Left lung (tissue), 10 donors: Measurements from ENCODE around the gene TNFRSF19. TPM values are rescaled to one million over a fixed set of nuclear protein-coding genes. Genes with fewer than 3 reads are reported as not detected.

Source experiments
- ATAC-seq: fragments of 200-7000 bp; cut with Tn5 transposase; one replicate; pipeline ENCODE4 v1.9.1; 2020; ENCODE audit warnings: moderate library complexity
- DNase-seq, 4 donors: peaks; one replicate each; pipeline ENCODE4 v3.0.0-alpha.2; 2013 to 2020
- H3K27ac ChIP-seq, 2 donors: fragments of 200-600 bp; sonication (generic) in 1 of 2; one replicate each; pipeline versions ENCODE4 v1.5.0 to v1.8.0; 2020 to 2021
- H3K27me3 ChIP-seq, 2 donors: fragments of 200-600 bp; sonication (generic) in 1 of 2; one replicate each; pipeline versions ENCODE4 v1.5.0 to v1.8.0; 2020 to 2021
- H3K36me3 ChIP-seq, 2 donors: fragments of 200-600 bp; sonication (generic) in 1 of 2; one replicate each; pipeline versions ENCODE4 v1.5.0 to v1.8.0; 2020 to 2021
- H3K4me1 ChIP-seq, 2 donors: fragments of 200-600 bp; one replicate each; pipeline ENCODE4 v1.8.0; 2021
- H3K4me3 ChIP-seq, 2 donors: fragments of 200-600 bp; sonication (generic) in 1 of 2; one replicate each; pipeline versions ENCODE4 v1.5.0 to v1.8.0; 2020 to 2021; ENCODE audit warnings: mild to moderate bottlenecking in 1 of 2
- H3K9me3 ChIP-seq, 2 donors: fragments of 200-600 bp; sonication (generic) in 1 of 2; one replicate each; pipeline versions ENCODE4 v1.5.0 to v1.8.0; 2020 to 2021
- CTCF ChIP-seq, 2 donors: fragments of 200-600 bp; sonication (generic) in 1 of 2; IDR thresholded peaks; one replicate each; pipeline versions ENCODE4 v1.5.0 to v1.8.0; 2021; ENCODE audit warnings: antibody characterized with exemption in 2 of 2
- intact Hi-C, 2 donors: fragments of 100-400 bp; cut with DNase I; formaldehyde crosslinking; loops; one replicate each; pipeline versions ENCODE4 v1.11.2 to v1.14.2; 2022
- polyA plus RNA-seq, 6 donors: library from polyadenylated mRNA; unstranded; fragments of 120-200 nt; gene quantifications; one replicate each; pipeline ENCODE4 v1.2.1, GENCODE V29; 2013; ENCODE audit not compliant: insufficient read length in 6 of 6
- total RNA-seq, 2 donors: library from RNA; stranded (reverse); fragmentation: NEBNext Ultra II Directional; extraction: Animal tissue kit (Norgen Biotek cat#: 25700); gene quantifications; one replicate each; pipeline ENCODE4 v1.2.1, GENCODE V29; 2021
- donor health status: DM: no; HTN: yes; CAD: no.
- donor health status: DM: no; HTN: no; CAD: no.

Gene TNFRSF19
- total and polyA plus RNA-seq, 8 donors: 28.1 to 97.1 (median 87.5) TPM

DNA sequence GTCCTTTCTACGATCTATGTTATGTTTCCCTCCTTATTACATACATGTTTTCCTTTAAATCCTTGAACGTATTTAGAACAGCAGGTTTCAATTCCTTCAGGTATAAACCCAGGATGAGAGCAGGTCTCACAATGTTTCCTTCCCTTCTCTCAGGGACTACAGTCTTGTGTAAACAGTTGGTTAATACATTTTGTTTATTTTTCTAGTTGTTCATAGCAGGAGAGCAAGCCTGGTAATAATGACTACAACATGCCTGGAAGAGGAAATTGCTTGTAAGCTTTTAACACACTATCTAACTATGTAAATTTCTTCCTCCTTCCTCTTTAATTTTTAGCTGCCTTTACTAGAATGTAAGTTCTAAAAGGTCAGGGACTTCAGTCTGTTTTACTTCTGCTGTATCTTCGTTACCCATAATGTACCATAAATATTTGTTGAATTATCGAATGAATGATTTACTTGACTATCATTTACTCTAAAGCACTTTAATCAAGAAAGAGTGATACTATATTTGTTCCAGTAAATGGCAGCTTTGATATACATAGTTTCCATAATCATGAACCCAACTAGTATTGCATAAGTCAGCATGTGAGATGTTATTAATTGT is 28.9 kb upstream of the TNFRSF19 start:
- intact Hi-C loops: no loop called here
- DNase-seq: no peak
- peaks cover 0 to 2% of the 10 kb centered on the region in 2 donors for H3K27me3 ChIP-seq
- H3K36me3 ChIP-seq: no peaks in the 10 kb centered on the region
- ATAC-seq: peak; percentile 82
- H3K27ac ChIP-seq: no peak overlapping the region
- H3K4me1 ChIP-seq: no peaks in the 10 kb centered on the region
- H3K4me3 ChIP-seq: no peak overlapping the region
- no peaks in the 10 kb centered on the region for H3K9me3 ChIP-seq
- no peak for TF ChIP-seq CTCF (IDR thresholded peaks at IDR 0.05)

- Histone ChIP-seq H3K4me1 (no peaks in the 10 kb centered on the region), H3K36me3 (no peaks in the 10 kb centered on the region), H3K27ac (no peak overlapping the region), H3K9me3 (no peaks in the 10 kb centered on the region), H3K27me3 (peaks cover 0 to 24% of the 10 kb centered on the region in 2 donors), H3K4me3 (no peak overlapping the region)
- TF ChIP-seq CTCF (IDR thresholded peaks at IDR 0.05): no peak
- no peak for ATAC-seq
- no peak for DNase-seq
- intact Hi-C loops: no loop called here
These were observed 25.5 kb upstream of the TNFRSF19 start for GRCh38 chr13:23544668-23545067.

DNA sequence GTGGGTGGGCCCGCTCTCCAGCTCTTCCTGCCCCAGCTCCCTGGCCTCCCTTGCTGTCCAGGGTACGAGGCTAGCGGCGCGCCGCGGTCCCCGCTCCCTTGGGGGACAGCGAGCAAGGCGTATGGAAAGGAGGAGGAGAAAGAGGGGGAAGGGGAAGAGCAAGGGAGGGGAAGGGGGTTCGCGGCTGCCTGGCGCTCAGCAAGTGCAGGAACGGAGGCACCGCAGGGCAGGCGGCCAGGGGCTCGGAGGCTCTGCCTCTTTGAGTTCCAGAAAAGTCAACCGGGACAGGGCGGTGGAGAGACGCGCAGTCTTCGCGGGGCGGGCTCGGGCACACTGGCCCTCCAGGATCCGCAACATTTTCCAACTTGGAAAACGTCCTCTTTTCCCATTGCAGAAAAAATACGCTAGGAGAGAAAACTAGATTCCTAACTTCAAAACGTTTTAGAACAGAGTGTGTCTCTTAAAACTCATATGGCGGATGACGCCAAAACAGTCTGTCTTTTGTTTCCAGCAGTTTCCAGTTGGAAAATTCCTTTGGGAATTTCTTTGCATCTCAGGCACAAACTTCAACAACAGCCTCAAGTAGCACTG is 23.1 kb upstream of the TNFRSF19 start:
- DNase-seq (peak in 2 of 4 donors; percentile 67 to 71), ATAC-seq (peak; percentile 51)
- no peaks in the 10 kb centered on the region for H3K36me3 ChIP-seq
- H3K9me3 ChIP-seq: no peaks in the 10 kb centered on the region
- peak overlapping the region; percentile 25 for H3K4me3 ChIP-seq
- H3K27ac ChIP-seq: peak overlapping the region; percentile 33 to 64
- peaks cover 0 to 24% of the 10 kb centered on the region in 2 donors for H3K27me3 ChIP-seq
- intact Hi-C loops: no loop called here
- no peaks in the 10 kb centered on the region for H3K4me1 ChIP-seq
- no peak for TF ChIP-seq CTCF (IDR thresholded peaks at IDR 0.05)

DNA sequence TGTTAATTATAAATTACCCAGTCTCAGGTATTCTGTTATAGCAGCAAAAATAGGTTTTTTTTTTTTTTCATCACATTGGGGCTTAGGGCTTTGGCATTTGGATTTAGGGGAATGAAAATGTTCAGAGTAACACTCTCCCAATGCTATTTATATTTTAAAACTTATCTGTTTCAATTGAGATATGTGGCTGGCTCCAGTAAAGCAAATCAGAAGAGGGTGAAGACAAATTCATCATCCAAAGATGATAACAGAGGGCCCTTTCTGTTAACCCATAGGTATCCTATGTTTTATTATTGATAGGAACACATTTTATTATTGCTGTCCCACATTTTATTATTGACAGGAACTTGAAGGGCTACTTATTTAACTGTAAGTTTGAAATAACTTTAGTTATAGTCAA is 20.5 kb upstream of the TNFRSF19 start:
- no peaks in the 10 kb centered on the region for H3K36me3 ChIP-seq
- H3K4me1 ChIP-seq: no peaks in the 10 kb centered on the region
- no peaks in the 10 kb centered on the region for H3K9me3 ChIP-seq
- TF ChIP-seq CTCF (IDR thresholded peaks at IDR 0.05): no peak
- DNase-seq (no peak), ATAC-seq (no peak)
- intact Hi-C loops: no loop called here
- H3K27ac ChIP-seq: no peak overlapping the region
- H3K27me3 ChIP-seq: peaks cover 0 to 24% of the 10 kb centered on the region in 2 donors
- no peak overlapping the region for H3K4me3 ChIP-seq

DNA sequence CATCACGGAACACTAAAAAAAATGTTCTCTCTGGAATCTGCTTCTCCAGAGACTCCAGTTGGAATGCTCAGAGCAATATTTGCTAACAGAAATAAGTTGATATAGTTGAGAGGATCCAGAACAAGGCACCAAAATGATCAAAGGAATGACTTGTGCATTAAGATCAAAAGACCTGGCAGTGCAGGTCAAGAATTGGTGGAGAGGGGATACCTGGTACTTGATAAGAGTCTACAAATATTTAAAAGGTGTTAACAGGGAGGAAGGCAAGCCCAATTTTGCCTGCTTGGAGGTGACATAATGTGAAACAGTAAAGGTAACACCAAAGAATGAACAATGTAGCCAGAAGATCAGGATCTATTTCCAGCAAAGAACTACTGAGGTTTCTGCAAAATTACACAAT is 20.0 kb upstream of the TNFRSF19 start:
- DNase-seq: no peak
- Histone ChIP-seq H3K36me3 (no peaks in the 10 kb centered on the region), H3K27ac (no peak overlapping the region), H3K4me1 (no peaks in the 10 kb centered on the region), H3K9me3 (no peaks in the 10 kb centered on the region), H3K4me3 (no peak overlapping the region), H3K27me3 (peaks cover 0 to 24% of the 10 kb centered on the region in 2 donors)
- TF ChIP-seq CTCF (IDR thresholded peaks at IDR 0.05): no peak
- peak; percentile 66 for ATAC-seq
- intact Hi-C loops: no loop called here
